Measurements from ENCODE around the gene SCCPDH.

DNA sequence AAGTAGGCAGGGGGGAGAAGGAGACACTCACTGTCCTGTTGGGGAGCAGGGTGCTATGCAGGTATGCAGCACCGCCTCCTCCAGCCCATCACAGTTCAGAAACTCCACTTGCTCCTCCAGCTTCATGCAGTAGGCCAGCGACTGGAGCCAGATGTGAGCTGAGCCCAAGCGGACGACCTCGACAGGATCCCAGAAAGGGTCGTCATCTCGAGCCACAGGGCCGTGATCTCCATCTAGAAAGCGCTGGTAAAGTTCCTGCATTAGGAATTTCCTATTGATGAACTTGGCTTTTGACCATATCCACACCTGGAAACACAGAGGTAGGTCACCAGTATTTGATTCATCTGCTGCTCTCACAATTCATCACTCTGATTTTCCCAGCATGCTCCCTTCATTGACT, 56.1 kb downstream of the SCCPDH start:
- TF ChIP-seq, protein P1, sequence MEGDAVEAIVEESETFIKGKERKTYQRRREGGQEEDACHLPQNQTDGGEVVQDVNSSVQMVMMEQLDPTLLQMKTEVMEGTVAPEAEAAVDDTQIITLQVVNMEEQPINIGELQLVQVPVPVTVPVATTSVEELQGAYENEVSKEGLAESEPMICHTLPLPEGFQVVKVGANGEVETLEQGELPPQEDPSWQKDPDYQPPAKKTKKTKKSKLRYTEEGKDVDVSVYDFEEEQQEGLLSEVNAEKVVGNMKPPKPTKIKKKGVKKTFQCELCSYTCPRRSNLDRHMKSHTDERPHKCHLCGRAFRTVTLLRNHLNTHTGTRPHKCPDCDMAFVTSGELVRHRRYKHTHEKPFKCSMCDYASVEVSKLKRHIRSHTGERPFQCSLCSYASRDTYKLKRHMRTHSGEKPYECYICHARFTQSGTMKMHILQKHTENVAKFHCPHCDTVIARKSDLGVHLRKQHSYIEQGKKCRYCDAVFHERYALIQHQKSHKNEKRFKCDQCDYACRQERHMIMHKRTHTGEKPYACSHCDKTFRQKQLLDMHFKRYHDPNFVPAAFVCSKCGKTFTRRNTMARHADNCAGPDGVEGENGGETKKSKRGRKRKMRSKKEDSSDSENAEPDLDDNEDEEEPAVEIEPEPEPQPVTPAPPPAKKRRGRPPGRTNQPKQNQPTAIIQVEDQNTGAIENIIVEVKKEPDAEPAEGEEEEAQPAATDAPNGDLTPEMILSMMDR (IDR thresholded peaks at IDR 0.05): no peak
- TF ChIP-seq POLR2A (IDR thresholded peaks at IDR 0.05): no peak

All from testis (tissue), 2 donors.